HUES64 (cell line): ENCODE results near the gene ZWINT. TPM values are rescaled to one million over a fixed set of nuclear protein-coding genes. Genes with fewer than 3 reads are reported as not detected.

Source experiments
- H3K27ac ChIP-seq: 2 replicates; pipeline ENCODE4 v1.7.0; 2013; ENCODE audit warnings: low read depth, low read length, inconsistent platforms
- H3K27me3 ChIP-seq: 2 replicates; pipeline ENCODE4 v1.6.1; 2013; ENCODE audit warnings: mild to moderate bottlenecking, low read length; ENCODE audit not compliant: insufficient read depth
- H3K36me3 ChIP-seq: 2 replicates; pipeline ENCODE4 v1.6.1; 2013; ENCODE audit warnings: mild to moderate bottlenecking, low read length; ENCODE audit not compliant: insufficient read depth
- H3K4me1 ChIP-seq: 2 replicates; pipeline ENCODE4 v1.6.1; 2013; ENCODE audit warnings: mild to moderate bottlenecking, low read length, moderate library complexity; ENCODE audit not compliant: insufficient read depth
- H3K4me3 ChIP-seq: 2 replicates; pipeline ENCODE4 v1.5.1; 2013; ENCODE audit warnings: mild to moderate bottlenecking, low read length, moderate library complexity
- H3K9ac ChIP-seq: 2 replicates; pipeline ENCODE4 v1.6.1; 2013; ENCODE audit warnings: mild to moderate bottlenecking, low read depth, low read length
- H3K9me3 ChIP-seq: 2 replicates; pipeline ENCODE4 v1.6.1; 2013; ENCODE audit warnings: low read depth, low read length; ENCODE audit not compliant: insufficient read depth
- WGBS: fragments of 150-250, 120-280 bp; methylation state at CpG from one replicate; pipeline ENCODE4 v1.1.7; 2013; ENCODE audit warnings: missing lambda C conversion rate; 5-methylcytosine and 5-hydroxymethylcytosine counted together
- polyA plus RNA-seq, 2 experiments: library from polyadenylated mRNA; stranded (reverse); fragments of 50-300 nt; gene quantifications; one replicate each; pipeline ENCODE4 v1.2.3, GENCODE V29; 2013

ZWINT gene, protein sequence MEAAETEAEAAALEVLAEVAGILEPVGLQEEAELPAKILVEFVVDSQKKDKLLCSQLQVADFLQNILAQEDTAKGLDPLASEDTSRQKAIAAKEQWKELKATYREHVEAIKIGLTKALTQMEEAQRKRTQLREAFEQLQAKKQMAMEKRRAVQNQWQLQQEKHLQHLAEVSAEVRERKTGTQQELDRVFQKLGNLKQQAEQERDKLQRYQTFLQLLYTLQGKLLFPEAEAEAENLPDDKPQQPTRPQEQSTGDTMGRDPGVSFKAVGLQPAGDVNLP
- 86.9 TPM for polyA plus RNA-seq (2013, experiment 1 of 2)
- polyA plus RNA-seq (2013, experiment 2 of 2), result 73.9 TPM

DNA sequence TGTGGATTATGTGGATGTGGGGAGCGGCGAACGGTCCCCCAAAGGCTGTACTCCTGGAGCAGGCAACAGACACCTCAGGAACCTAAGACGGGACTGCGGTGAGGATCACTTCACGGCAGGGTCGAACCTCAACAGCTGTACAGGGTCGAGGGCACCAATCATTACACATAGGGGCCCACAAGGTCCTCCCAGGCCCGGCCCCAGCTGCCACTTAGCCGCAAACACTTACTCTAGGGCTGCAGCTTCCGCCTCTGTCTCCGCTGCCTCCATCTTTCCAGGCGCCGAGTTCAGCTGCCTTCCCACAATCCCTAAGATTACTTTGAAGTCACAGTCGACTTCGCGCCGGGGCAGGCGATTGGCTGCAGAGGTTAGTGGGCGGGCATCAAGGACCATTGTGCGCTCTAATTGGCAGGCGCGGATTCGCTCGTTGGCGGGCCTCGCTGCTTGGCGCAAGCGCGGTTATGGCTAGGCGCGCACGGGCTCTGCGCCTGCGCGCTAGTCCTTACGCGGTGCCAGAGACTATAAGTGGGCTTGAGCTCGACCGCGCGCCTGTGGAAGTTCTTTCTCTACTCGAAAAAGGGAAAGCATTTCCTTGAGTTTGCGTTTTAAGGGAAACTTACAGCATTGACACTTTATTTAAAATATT lies at the start of gene ZWINT:
TSS of gene ZWINT (minus strand) at position 293 of the 646 bp plus-strand sequence. CDS start at position 270, 23 bp downstream.
- Histone ChIP-seq H3K4me1 (peaks cover 5% of the 10 kb centered on the region; the same call in 1 of the 2 replicates), H3K9me3 (no peaks in the 10 kb centered on the region), H3K36me3 (peaks cover 41% of the 10 kb centered on the region), H3K9ac (peak within 1 kb of the TSS; percentile 92), H3K27ac (peak within 1 kb of the TSS; percentile 17; the same call in 1 of the 2 replicates), H3K27me3 (no peaks in the 10 kb centered on the region), H3K4me3 (peak within 1 kb of the TSS; percentile 97)
- WGBS, result under 1% methylated on average over 42 of the region's 44 CpGs

DNA sequence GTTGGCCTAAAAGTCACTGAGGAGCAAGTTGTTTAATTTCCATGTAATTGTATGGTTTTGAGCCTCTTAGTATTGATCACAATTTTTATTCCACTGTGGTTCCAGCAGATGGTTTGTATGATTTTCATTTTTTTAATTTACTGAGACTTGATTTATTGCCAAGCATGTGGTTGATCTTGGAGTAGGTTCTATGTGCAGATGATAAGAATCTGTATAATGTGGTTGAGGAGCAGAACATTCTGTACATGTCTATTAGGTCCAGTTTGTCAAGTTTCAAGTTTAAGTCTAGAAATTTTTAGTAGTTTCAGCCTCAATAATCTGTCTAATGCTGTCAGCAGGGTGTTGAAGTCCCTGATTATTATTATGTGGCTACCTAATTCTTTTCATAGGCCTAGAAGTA lies 22.7 kb upstream of the ZWINT start:
- H3K27me3 ChIP-seq, result no peaks in the 10 kb centered on the region
- H3K9ac ChIP-seq, result no peak overlapping the region
- no peak overlapping the region for H3K4me3 ChIP-seq
- no peak overlapping the region for H3K27ac ChIP-seq
- no peaks in the 10 kb centered on the region for H3K36me3 ChIP-seq
- no peaks in the 10 kb centered on the region for H3K4me1 ChIP-seq
- no peaks in the 10 kb centered on the region for H3K9me3 ChIP-seq

DNA sequence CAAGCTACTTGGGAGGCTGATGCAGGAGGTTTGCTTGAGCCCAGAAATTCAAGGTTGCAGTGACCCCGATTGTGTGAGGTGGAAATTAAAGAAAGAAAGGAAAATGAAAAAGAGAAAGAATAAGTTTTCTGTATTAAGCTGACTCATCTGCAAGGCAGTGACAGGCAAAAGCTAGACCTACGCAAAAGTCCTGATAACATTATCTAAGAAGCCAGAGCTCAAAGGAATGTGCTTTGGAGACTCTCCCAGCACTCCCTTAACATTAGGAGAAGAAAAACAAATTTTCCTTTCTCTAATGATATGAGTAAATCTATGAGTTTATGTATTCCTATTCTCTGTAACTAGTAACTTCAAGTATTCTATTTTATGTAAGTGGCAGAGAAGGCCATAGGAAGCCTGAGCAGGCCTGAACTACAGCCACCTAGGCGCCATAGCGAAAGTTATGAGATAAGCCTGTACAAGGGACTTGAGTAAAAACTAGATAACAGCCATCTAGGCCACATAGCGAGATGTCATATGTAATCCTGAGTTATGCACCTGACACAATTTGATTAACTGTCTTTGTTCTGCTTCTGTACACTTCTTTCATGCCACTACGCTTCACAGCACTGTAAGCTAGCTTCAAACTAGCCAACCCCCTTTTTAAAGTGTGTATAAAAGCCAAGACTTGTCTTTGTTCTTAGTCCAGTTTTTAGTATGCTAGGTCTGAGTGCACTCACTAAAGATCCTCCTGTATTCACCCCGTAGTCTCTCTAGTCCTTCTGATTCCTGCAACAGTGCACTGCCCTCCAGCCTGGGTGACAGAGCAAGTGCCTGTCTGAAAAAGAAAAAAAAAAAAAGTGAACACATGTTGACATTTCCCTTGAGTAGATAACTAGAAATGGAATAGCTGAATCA lies 9.4 kb upstream of the ZWINT start:
- Histone ChIP-seq H3K27ac (no peak overlapping the region), H3K4me1 (no peaks in the 10 kb centered on the region), H3K27me3 (no peaks in the 10 kb centered on the region), H3K9me3 (peaks cover 41% of the 10 kb centered on the region), H3K9ac (no peak overlapping the region), H3K36me3 (no peaks in the 10 kb centered on the region), H3K4me3 (no peak overlapping the region)
- WGBS, result 98% methylated on average over 7 of the region's 7 CpGs

DNA sequence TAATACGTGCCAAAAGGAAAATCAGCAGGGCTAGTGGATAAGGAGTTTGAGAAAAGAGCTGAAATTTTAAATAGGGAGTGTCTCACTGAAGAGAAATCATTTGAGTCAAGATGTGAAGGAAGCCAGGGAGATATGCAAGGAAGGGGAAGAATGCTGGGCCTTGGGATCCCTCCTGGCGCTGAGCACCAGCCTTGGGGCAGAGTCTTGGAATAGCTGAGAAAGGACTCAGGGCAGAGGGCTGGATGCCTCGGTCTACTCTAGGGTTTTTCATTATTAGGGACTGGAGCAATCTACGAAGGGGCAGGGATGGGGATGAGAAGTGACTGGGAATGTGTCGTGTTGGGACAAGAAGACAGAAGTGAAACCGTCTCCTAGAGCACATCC lies 484 bp downstream of the ZWINT start:
- Histone ChIP-seq H3K4me3 (peak overlapping the region; percentile 97), H3K27me3 (no peaks in the 10 kb centered on the region), H3K4me1 (peaks cover 5% of the 10 kb centered on the region; the same call in 1 of the 2 replicates), H3K27ac (peak overlapping the region; percentile 17; the same call in 1 of the 2 replicates), H3K9ac (peak overlapping the region; percentile 92), H3K9me3 (no peaks in the 10 kb centered on the region), H3K36me3 (peaks cover 47% of the 10 kb centered on the region)
- WGBS, result 5% methylated on average over 6 of the region's 6 CpGs

DNA sequence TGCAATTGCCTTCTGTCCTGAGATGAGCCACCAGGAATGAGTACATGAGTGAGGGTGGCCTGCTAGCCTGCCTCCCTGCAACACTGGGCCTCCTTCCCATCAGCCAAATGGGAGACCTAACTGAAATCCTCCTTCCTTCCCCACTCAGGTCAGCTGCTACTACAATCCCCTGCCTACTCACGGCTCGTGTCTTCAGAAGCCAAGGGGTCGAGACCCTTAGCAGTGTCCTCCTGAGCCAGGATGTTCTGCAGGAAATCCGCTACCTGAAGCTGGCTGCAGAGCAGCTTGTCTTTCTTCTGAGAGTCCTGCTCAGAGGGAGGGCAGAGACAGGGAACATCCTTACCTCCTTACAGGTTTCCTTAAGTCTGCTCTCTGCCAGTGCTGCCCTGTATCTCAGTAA lies 1.2 kb downstream of the ZWINT start:
- Histone ChIP-seq H3K36me3 (peaks cover 54% of the 10 kb centered on the region), H3K27ac (no peak overlapping the region), H3K27me3 (no peaks in the 10 kb centered on the region), H3K4me3 (peak overlapping the region; percentile 97), H3K4me1 (peaks cover 5% of the 10 kb centered on the region; the same call in 1 of the 2 replicates), H3K9me3 (no peaks in the 10 kb centered on the region), H3K9ac (peak overlapping the region; percentile 92; the same call in 1 of the 2 replicates)
- WGBS, result 92% methylated on average over 4 of the region's 4 CpGs

DNA sequence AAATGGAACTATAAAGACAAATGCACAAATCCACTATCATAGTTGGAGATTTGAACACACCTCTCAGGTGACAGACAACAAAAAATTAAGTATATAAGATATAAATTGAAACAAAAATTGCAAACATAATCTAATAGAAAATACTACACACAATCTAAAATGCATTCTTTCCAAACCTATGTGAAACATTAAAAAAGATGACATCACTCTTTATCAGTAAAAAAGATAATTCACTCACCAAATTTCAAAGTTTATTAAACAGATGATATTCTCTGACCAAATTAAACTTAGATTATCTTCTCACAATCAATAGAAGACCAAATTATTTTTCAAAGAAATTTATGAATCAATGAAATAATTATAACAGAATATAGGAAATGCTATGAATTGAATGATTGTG lies 4.0 kb downstream of the ZWINT start:
- Histone ChIP-seq H3K27ac (no peak overlapping the region), H3K36me3 (peaks cover 76% of the 10 kb centered on the region), H3K4me3 (no peak overlapping the region), H3K9ac (no peak overlapping the region), H3K27me3 (no peaks in the 10 kb centered on the region), H3K4me1 (peaks cover 5% of the 10 kb centered on the region; the same call in 1 of the 2 replicates), H3K9me3 (no peaks in the 10 kb centered on the region)

DNA sequence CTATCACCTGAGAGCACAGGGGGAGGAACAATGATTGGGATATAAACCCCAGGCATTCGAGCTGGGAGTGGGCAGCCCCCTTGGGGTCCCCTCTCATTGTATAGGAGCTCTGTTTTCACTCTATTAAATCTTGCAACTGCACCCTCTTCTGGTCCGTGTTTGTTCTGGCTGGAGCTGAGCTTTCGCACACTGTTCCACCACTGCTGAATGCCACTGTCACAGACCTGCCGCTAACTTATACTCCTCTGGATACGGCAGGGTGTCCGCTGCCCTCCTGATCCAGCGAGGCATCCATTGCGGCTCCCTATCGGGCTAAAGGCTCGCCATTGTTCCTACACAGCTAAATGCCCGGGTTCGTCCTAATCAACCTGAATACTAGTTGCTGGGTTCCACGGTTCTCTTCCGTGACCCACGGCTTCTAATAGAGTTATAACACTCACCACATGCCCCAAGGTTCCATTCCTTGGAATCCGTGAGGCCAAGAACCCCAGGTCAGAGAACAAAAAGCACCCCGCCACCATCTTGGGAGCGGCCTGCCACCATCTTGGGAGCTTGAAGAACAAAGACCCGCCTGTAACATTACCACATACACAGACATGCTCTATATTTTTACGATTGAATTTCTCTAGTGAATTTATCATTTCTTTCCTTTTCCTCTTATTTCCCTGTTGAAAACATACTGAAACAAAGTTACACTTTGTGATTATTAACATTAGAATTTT lies 9.0 kb downstream of the ZWINT start:
- Histone ChIP-seq H3K9me3 (no peaks in the 10 kb centered on the region), H3K27ac (no peak overlapping the region), H3K36me3 (peaks cover 44% of the 10 kb centered on the region), H3K9ac (no peak overlapping the region), H3K27me3 (no peaks in the 10 kb centered on the region), H3K4me3 (no peak overlapping the region), H3K4me1 (no peaks in the 10 kb centered on the region)
- 94% methylated on average over 20 of the region's 20 CpGs for WGBS

DNA sequence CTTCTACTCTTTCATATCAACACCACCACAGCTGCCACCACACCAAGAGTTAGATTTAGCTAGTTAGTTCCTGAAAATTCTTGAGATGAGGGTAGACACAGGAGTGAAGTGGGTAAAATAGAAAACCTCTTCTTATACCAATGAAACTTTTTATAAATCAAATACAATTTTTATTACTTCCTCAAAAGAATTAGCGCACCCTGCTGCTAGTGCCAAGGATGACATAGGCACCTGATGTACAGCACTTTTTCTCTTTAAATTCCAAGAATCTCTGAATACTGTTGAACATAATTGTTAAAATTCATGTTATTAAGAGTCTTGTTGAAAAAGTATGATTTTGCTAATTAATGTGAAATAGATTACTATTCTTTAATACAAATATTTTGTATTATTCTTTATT lies 11.4 kb downstream of the ZWINT start:
- Histone ChIP-seq H3K27me3 (no peaks in the 10 kb centered on the region), H3K4me1 (no peaks in the 10 kb centered on the region), H3K9me3 (no peaks in the 10 kb centered on the region), H3K4me3 (no peak overlapping the region), H3K9ac (no peak overlapping the region), H3K27ac (no peak overlapping the region), H3K36me3 (peaks cover 20% of the 10 kb centered on the region)
- 96% methylated on average over 1 of the region's 1 CpG for WGBS

DNA sequence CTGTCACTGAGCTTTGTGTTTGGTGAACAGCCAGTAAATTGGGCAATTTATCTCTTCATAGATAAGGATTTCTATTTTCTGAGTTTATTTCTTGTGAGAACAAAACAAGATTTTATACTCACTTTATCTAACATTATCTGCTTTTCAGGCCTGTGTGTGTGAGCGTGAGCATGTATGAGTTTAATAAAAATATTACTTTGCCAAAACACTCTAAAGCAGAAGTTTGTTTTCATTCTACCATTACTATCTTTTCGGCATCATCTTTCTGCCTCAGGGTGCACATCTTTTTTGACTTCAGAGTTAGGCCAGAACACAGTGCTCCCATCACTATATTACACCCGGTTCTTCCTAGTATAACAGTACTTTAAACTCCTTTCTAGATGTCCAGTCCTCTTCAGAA lies 13.0 kb downstream of the ZWINT start:
- H3K36me3 ChIP-seq, result peaks cover 9% of the 10 kb centered on the region; the same call in 1 of the 2 replicates
- H3K9ac ChIP-seq, result no peak overlapping the region
- H3K9me3 ChIP-seq, result no peaks in the 10 kb centered on the region
- no peaks in the 10 kb centered on the region for H3K4me1 ChIP-seq
- H3K27me3 ChIP-seq, result no peaks in the 10 kb centered on the region
- 87% methylated on average over 2 of the region's 3 CpGs for WGBS
- H3K27ac ChIP-seq, result no peak overlapping the region
- no peak overlapping the region for H3K4me3 ChIP-seq

DNA sequence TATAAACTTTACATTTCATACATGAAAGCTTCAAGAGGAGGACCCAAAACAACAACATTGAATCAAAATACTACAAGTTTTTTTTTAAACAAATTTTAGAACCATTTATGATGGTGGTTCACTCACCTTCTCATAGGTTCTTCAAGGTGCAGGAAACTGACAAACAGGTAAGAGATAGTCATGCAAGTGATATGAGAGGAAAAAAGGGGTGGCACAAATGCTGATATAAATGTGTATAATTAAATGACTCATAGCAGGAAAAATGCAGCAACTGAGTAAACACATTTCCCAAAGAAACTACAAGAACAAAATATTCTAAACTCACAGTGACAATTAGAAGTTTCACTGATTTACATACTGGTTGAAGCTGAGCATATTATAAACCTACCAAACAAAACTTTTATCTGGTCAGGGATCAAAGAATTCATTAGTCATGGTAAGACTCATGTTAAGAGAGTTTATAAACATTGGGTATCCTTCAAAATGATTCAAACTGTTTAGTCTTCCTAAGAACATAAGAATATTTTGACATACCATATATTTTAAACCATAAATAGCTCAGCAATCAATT lies 14.1 kb downstream of the ZWINT start:
- Histone ChIP-seq H3K36me3 (no peaks in the 10 kb centered on the region; the same call in 1 of the 2 replicates), H3K4me3 (no peak overlapping the region), H3K9me3 (no peaks in the 10 kb centered on the region), H3K9ac (no peak overlapping the region), H3K27me3 (no peaks in the 10 kb centered on the region), H3K4me1 (no peaks in the 10 kb centered on the region), H3K27ac (no peak overlapping the region)
